ENCODE measurements around the gene PDSS1. TPM values are rescaled to one million over a fixed set of nuclear protein-coding genes. Genes with fewer than 3 reads are reported as not detected.
A peak's percentile ranks its signal among the peaks of the same experiment; 100 is the strongest.

PDSS1 gene
- polyA plus RNA-seq, 3 donors, result 10.8 to 13.7 (median 12.1) TPM

DNA sequence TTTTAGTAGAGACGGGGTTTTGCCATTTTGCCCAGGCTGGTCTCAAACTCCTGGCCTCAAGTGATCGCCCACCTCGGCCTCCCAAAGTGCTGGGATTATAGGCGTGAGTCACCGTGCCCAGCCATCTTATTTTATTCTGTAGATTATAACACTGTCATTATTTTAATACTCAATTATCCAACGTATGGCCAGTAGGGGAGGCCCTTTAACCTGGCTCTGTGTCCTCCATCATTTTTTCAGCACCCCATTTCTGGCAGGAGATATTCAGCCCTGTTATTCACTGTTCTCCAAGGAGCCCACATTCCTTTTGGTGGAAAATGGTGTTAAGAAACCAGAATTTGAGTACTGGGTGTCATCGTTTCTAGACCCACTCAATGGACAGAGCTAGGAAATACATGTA, 31.5 kb downstream of the PDSS1 start:
- DNase-seq (ENCODE audit: extremely low read depth in 1 of 11, low read depth in 9 of 11, low spot score in 4 of 11), result no peak

DNA sequence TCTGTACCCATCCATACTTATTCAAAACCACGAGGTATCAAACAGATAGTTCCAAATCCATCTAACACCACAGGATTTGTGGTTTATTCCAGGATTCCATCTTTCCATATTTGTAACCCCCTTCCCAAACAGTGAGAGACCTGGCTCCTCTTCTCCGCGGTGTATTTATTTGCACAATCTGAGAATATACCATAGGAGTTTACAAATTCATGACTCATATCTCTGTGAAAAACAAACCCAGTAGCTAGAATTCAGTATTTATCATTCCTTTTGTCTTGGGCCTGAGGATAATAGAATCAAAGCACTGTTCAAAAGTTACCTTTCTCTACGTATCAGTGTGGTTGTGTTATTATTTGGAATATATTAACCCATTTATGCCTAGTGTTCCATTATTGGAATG, 31.9 kb downstream of the PDSS1 start:
- no peak for DNase-seq (ENCODE audit: extremely low read depth in 1 of 11, low read depth in 9 of 11, low spot score in 4 of 11)

DNA sequence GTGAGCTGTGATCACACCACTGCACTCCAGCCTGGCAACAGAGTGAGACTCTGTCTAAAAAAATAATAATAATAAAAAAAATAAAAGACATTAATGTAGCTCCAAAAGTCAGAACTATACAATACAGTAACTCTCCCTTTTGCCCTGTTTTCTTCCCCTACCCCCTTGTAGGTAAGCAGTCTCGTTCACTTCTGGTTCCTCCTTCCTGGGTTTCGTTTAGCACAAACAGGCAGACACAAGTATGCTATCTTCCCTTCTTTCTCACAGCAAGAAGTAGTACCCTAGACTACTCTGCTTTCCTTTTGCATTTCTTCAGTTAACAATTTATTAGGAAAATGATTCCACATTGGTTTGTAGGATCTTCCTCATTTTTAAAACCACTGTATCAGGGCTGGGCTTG, 33.1 kb downstream of the PDSS1 start:
- no peak for DNase-seq (ENCODE audit: extremely low read depth in 1 of 11, low read depth in 9 of 11, low spot score in 4 of 11)

DNA sequence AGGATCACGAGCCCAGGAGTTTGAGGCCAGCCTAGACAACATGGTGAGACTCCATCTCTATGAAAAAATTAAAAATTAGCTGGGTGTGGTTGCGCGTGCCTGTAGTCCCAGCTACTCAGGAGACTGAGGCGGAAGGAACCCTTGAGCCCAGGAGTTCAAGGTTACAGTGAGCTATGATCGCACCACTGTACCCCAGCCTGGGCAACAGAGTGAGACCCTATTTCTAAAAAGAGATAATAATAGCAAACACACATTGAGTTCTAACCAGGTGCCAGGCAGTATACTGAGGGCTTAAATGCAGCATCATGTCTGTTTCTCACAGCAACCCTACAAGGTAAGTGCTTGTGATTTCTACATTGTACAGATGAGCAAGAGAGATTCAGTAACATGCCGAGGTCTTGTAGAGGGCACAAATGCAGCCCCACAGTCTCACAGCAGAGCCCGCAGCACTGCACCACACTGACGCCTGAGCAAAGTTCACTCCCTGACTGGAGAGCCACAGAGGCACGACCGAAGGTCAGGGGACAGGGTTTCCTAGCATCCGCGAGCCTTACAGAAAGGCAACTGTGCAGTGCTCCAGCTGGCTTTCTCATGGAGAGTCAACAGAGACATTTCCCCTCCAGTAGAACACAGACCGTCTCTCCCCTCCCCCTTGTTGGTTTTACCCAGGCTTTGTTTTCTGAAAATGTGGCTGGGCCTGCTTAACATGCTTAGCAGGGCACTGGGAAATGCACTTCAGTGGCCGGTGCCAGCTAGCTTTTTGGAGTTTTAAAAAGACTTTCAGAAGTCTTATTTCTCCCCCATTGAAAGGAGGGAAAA, 36.5 kb downstream of the PDSS1 start:
- peak in 3 of 11 donors; percentile 7 to 45 (median 7) for DNase-seq (ENCODE audit: extremely low read depth in 1 of 11, low read depth in 9 of 11, low spot score in 4 of 11)

DNA sequence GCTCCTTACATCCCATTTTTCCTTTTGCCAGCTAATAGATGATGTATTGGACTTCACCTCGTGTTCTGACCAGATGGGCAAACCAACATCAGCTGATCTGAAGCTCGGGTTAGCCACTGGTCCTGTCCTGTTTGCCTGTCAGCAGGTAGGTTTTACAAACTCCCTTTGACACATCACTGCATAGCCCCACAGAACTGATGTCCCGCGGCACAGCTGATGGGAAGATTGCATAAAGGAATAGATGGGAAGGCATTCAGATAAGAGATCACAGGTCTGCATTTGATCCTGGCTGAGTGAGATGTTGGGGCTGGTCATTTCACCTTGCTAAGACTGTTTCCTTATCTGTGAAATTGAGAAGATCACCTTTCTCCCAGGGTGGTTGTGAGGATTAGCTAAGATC, 37.9 kb downstream of the PDSS1 start:
- no peak for DNase-seq (ENCODE audit: extremely low read depth in 1 of 11, low read depth in 9 of 11, low spot score in 4 of 11)

DNA sequence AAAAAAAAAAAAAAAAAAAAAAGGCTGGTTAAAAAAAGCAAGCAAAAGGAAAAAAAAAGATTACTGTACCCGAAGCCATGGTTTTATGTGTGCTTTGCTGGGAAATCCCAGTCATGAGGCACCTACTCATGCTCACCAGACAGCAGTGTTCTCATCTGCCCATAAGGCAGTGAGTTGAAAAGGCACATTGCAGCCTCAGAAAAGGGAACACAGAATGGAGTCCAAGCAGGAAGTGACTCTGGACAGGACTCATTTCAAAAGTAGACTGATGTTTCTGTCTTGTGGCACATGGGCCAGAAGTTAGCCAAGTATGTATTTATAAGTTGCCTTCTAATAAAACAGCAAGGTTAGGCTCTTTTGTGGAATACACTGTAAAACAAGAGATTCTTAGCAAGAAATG, 40.2 kb downstream of the PDSS1 start:
- DNase-seq (ENCODE audit: extremely low read depth in 1 of 11, low read depth in 9 of 11, low spot score in 4 of 11), result no peak

DNA sequence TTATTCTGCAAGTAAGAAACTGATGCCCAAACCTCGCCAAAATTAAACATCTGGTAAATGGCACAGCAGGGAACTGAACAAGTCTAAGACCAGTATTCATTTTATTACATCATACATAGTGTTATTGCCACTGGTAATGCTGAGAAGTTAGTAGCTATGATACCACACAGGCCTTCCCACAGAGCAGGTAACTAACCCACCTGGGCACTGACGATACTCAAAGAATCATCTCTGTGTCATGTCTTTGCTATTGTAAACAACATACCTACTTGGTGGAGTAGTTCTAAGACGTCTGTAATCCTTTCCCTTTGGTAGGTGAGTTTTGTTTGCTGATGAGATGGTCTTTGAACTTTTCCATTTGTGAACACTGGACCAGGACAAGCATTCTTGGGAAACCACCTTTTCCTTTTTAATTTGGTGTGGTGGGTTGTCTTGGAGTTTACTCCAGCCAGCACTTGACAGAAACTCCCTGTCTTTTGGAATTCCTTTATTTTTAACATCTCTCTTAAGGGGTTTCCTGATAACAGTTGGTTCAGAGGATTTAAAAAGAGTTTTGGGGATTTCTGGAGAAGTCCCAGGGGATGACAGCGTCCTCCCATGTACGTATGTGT, 40.9 kb downstream of the PDSS1 start:
- no peak for DNase-seq (ENCODE audit: extremely low read depth in 1 of 11, low read depth in 9 of 11, low spot score in 4 of 11)

DNA sequence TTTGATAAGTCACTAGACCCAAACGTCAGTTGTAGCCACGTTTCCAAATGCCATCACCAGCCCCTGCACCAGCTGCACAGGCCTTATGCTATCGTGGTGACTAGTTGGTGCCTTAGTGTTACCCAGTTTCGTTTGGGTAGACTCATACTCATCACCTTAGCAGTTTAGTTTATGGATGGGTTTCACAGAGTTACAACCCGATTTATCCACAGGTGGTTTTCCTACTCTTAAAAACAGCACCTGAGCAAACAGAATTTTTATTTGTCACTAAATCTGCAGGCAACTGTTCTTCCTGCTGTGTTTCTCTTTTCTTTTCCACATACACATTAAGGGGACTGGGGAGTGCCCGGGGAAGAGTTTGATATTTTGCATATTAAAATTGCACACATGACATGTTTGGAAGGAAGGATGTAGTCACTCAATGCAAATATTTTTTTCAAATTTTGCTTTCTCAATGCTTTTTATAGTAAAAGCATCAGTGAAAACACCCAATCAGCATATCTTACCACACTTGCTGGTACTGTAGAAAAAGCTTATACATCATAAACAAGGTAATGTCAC, 41.6 kb downstream of the PDSS1 start:
- DNase-seq (ENCODE audit: extremely low read depth in 1 of 11, low read depth in 9 of 11, low spot score in 4 of 11), result no peak

DNA sequence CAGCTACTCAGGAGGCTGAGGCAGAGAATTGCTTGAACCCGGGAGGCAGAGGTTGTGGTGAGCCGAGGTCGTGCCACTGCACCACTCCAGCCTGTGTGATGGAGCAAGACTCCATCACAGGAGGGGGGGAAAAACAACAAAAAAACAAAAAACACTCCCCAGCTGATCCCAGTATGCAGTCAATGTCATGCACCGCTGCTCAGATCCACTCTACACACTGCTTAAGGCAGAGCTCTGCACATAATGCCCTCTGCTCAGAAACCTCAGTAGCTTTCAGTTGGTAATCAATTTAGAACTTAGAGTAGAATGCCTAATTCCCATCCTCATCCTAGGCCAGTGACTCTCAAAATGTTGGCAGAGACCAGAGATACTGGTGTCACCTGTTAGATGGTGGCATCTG, 43.9 kb downstream of the PDSS1 start:
- DNase-seq (ENCODE audit: extremely low read depth in 1 of 11, low read depth in 9 of 11, low spot score in 4 of 11), result no peak

DNA sequence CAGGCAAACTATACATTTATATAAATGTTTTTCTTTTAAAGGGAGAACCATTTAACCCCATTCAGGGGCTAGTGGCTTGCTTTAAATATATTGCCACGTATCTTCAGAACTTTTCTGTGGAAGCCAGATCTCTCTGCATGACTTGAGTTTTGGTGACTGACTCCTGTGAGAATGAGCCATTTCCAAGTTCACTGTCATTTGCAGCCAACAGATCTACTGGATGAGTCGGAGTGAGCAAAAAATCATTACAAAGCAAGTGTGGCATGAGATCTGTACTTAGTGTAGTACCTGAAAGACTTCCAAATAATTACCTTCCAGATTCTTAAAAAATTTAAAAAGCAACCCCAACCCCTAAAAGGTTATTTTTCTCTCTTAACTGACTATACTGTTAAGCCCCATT, 45.6 kb downstream of the PDSS1 start:
- DNase-seq (ENCODE audit: extremely low read depth in 1 of 11, low read depth in 9 of 11, low spot score in 4 of 11), result no peak

DNA sequence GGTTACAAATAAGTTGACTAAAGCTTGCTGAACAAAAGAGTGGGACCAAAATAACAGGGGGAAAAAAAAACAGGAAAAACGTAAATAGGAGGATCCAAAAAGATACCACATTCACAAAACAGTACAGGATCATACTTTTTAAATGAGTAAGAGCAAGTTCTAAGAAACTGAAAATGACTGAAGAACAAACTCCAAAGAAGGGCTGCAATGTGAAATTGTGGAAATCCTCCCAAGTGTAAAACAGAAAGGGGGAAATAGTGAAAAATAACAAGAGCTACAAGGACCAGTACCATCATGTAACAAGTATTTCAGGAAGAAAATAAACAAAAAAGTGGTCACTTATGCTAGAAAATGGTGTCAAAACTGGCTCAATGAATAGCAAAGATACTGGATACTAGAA, 46.3 kb downstream of the PDSS1 start:
- DNase-seq (ENCODE audit: extremely low read depth in 1 of 11, low read depth in 9 of 11, low spot score in 4 of 11), result no peak

DNA sequence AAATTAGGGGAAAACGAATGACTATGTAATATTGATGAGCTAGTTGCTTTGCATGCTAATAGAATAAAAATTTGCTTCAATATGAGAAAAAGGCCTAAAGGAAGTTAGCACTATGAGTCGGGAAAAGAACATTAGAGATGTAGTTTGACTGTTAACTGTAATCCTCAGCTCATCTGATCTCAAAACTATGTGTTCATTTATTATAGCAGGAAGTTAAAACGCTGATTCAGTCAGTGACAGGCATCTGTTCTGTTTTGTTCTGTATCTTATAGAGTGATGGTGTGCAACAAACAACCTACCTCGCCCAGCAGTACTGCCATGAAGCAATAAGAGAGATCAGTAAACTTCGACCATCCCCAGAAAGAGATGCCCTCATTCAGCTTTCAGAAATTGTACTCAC, 48.6 kb downstream of the PDSS1 start:
- DNase-seq (ENCODE audit: extremely low read depth in 1 of 11, low read depth in 9 of 11, low spot score in 4 of 11), result no peak

DNA sequence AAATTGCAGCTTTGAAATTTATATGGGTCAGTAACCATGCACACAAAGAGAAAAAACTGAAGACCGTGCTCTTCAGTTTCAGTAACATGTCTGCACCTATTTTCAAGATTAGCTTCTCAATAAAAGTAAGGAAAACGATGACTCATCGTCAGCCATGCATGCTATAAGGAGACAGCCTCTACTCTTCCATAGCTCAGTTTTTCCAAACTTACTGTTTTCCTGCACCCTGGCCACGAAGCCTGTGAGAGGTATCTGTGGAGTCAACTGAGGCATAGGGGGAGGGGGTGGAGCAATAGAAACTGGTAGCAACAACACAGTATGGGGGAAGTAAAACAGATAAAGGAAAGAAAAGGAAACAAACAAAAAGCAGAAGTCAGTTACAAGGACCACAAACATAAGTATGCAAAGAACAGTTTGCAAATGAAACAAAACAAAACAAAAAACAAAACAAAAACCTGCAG, 58.0 kb downstream of the PDSS1 start:
- no peak for DNase-seq (ENCODE audit: extremely low read depth in 1 of 11, low read depth in 9 of 11, low spot score in 4 of 11)

DNA sequence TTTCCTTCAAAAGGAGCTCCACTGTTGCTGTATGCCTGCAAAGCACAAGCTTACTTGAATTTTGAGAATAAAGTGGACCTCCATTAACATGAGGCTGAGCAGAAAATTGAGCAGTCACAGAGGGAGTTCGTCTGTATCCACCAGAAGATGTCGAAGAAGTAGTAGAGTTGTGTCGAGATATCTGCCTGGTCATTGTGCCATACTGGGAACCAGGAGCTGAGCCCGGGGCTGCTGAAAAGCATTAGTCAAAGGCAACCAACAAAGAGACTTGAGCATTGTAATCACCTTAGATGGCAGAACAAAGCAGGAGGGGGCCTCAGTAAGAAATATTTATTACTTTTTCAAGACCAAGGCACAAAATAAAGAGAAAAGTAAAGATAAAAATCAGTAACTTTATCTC, 61.5 kb downstream of the PDSS1 start:
- no peak for DNase-seq (ENCODE audit: extremely low read depth in 1 of 11, low read depth in 9 of 11, low spot score in 4 of 11)

DNA sequence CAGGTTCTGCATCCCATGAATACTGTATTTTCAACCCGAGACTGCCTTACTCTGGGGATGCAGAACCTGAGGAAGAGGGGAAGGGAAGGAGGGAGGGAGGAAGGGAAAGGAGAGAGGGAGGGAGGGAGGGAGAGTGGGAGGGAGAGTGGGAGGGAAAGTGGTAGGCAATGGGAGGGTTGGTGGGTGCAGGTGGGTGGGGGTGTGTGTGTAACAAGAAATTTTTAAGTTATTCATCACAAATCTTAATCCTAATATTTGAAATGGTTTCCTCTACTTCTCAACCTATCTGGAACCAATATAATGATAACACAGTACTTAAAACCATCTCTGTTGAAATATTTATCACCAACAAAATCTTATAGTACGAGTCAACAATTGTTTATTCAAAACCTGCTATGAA, 68.0 kb downstream of the PDSS1 start:
- no peak for DNase-seq (ENCODE audit: extremely low read depth in 1 of 11, low read depth in 9 of 11, low spot score in 4 of 11)

DNA sequence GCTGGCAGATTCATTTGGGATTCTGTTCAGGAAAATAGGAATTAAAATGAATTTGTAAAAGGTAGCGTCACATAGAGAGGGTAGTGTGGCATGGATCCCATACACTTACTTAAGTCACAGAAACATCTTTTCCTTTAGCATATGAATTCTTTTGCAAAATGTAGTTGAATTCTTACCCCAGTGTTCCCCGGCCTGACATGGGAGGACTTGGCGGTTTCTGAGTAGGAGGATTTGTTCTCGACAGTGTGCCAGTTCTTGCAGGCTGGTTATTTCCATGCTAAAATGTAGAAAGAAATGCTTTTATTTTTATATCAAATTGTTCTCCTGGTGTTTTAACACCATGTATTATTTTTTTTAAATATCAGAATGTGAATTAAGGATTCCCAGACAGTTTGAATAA, 72.6 kb downstream of the PDSS1 start:
- DNase-seq (ENCODE audit: extremely low read depth in 1 of 11, low read depth in 9 of 11, low spot score in 4 of 11), result no peak

DNA sequence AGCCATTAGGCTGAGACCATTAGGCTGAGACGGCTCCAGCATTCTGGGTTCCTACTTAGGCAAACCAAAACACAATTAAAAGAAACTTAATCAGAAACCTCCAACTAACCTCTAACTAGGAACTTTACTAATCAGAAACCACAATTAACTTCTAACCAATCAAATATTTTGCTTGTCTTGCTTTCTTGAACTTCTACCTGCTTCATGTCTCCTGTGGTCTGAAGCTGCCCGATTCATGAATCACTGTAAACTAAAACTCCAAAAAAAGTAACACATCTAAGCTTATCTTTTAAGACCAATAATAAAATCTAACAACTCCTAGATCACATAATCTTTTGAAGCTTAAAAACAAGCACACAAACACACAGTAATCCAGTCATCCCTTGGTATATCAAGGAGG, 76.1 kb downstream of the PDSS1 start:
- DNase-seq (ENCODE audit: extremely low read depth in 1 of 11, low read depth in 9 of 11, low spot score in 4 of 11), result no peak

DNA sequence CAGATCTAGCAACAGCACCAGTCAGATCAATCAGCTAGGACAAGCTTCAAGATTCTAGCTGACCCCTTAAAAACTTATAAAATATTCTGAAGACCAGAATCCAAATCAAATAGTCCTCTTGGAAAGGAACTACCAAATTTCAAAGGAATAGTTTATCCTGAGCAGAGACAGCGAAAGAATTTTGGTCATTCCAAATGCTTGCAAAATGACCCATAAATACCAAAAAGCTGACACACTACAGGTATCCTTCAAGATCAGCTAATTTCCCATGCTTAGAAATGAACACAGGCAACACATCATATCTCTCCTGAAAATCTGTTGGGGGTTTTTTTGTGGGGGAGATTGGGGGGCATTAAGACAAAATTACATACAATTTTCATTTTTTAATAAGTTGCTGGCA, 78.8 kb downstream of the PDSS1 start:
- DNase-seq (ENCODE audit: extremely low read depth in 1 of 11, low read depth in 9 of 11, low spot score in 4 of 11), result no peak

DNA sequence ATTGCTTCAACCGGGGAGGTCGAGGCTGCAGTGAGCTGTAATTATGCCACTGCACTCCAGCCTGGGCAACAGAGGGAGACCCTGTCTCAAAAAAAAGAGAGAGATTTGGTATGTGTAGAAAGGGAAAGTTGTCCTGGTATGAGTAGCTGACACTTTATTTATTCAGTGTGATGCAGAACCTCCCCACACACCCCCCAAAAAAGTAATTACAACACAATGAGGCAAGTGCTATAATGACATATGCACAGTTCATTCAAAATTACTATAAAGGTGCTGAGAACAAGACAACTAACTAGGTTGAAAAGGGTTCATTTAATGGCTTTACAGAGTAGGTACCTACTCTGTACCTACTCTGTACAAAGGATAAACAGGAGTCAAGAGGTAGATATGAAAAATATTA, 80.2 kb downstream of the PDSS1 start:
- no peak for DNase-seq (ENCODE audit: extremely low read depth in 1 of 11, low read depth in 9 of 11, low spot score in 4 of 11)

DNA sequence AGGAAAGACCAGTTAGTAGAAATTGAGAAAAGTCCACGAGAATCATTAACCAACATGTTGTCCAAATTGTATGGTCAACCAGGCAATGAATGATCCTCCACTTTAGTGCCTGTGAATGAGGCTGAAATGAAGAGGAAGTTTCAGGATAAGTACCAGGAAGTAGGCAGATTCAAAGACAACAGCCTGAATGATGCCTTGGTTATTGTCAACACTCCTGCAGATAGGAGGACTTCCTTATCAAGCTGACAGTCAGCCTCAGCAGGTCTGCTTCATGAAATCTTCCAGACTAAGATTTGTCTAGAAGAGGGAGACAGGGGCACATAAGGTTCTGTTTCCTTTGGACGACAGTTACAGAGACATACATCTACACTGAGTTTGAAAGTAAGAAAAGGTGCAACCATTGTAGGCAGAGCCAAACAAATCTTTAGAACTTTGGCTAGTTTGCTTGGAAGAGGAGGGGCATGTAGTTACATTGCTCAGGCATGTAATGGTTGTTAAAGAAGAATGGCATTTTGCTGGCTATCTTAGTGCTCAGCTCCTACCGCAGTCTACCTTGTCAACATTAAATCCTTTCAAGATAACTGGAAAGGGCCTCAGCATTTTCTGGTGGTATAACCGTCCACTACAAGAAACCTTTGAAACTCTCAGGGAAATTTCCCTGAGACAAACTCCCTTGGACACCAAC, 81.8 kb downstream of the PDSS1 start:
- no peak for DNase-seq (ENCODE audit: extremely low read depth in 1 of 11, low read depth in 9 of 11, low spot score in 4 of 11)

Data from renal cortex interstitium (tissue), 11 donors.